Keratinocyte (primary cell): Measurements from ENCODE around the gene C3orf33. TPM values are rescaled to one million over a fixed set of nuclear protein-coding genes. Genes with fewer than 3 reads are reported as not detected.

Experiments used
- DNase-seq: peaks from one replicate; pipeline ENCODE4 v3.0.0-alpha.2; 2011; ENCODE audit warnings: low read depth, missing footprints, low spot score
- FAIRE-seq: peaks from 2 replicates; lab custom pipeline; 2011; peaks lifted over from hg19 to GRCh38; lab: Jason Lieb, UNC
- H2AFZ ChIP-seq: 2 replicates; pipeline ENCODE4 v1.6.0; 2012; ENCODE audit warnings: low read length, control low read depth, inconsistent platforms; ENCODE audit not compliant: control insufficient read depth
- H3K27ac ChIP-seq: 2 replicates; pipeline ENCODE4 v1.5.1; 2011; ENCODE audit warnings: low read length; ENCODE audit not compliant: control insufficient read depth, insufficient read depth
- H3K27me3 ChIP-seq: 3 replicates; pipeline ENCODE4 v1.6.0; 2011; ENCODE audit warnings: low read length; ENCODE audit not compliant: control insufficient read depth, insufficient read depth; ENCODE audit errors: extremely low read depth
- H3K36me3 ChIP-seq, 2 experiments: 2 replicates in 1 of 2; 3 replicates in 1 of 2; pipeline ENCODE4 v1.5.1; 2011; ENCODE audit warnings: low read length in 2 of 2, mild to moderate bottlenecking in 1 of 2; ENCODE audit not compliant: control insufficient read depth in 2 of 2, insufficient read depth in 2 of 2; ENCODE audit errors: extremely low read depth in 1 of 2
- H3K4me1 ChIP-seq: 3 replicates; pipeline ENCODE4 v1.5.1; 2011; ENCODE audit warnings: low read length; ENCODE audit not compliant: control insufficient read depth, insufficient read depth; ENCODE audit errors: extremely low read depth
- H3K4me2 ChIP-seq: 3 replicates; pipeline ENCODE4 v1.6.0; 2011; ENCODE audit warnings: low read depth, low read length; ENCODE audit not compliant: control insufficient read depth, insufficient read depth; ENCODE audit errors: extremely low read depth
- H3K4me3 ChIP-seq, 3 experiments: fragments of 200-600 bp in 1 of 3; sonication (generic) in 1 of 3; 2 replicates in 2 of 3; 3 replicates in 1 of 3; pipeline ENCODE4 v1.5.1; 2011 to 2016; ENCODE audit warnings: low read length in 3 of 3, mild to moderate bottlenecking in 3 of 3, control low read depth in 2 of 3, inconsistent platforms in 1 of 3, low read depth in 1 of 3, mixed read lengths in 1 of 3, mixed run types in 1 of 3, moderate library complexity in 1 of 3; ENCODE audit not compliant: control insufficient read depth in 2 of 3, insufficient read depth in 2 of 3; ENCODE audit errors: extremely low read depth in 1 of 3
- H3K79me2 ChIP-seq: 2 replicates; pipeline ENCODE4 v1.6.0; 2012; ENCODE audit warnings: low read length; ENCODE audit not compliant: control insufficient read depth, insufficient read depth
- H3K9ac ChIP-seq: 3 replicates; pipeline ENCODE4 v1.6.0; 2011; ENCODE audit warnings: low read length; ENCODE audit not compliant: control insufficient read depth, insufficient read depth; ENCODE audit errors: extremely low read depth
- H3K9me1 ChIP-seq: 3 replicates; pipeline ENCODE4 v1.6.0; 2011; ENCODE audit warnings: low read length; ENCODE audit not compliant: control insufficient read depth, insufficient read depth; ENCODE audit errors: extremely low read depth
- H3K9me3 ChIP-seq: 2 replicates; pipeline ENCODE4 v1.5.1; 2012; ENCODE audit warnings: low read depth, low read length; ENCODE audit not compliant: control insufficient read depth
- H4K20me1 ChIP-seq: 3 replicates; pipeline ENCODE4 v1.6.0; 2011; ENCODE audit warnings: low read length; ENCODE audit not compliant: control insufficient read depth, insufficient read depth; ENCODE audit errors: extremely low read depth
- CTCF ChIP-seq, 3 experiments: IDR thresholded peaks in 1 of 3; conservative IDR thresholded peaks in 1 of 3; optimal IDR thresholded peaks in 1 of 3; 2 replicates in 2 of 3; 3 replicates in 1 of 3; pipeline versions ENCODE3 to v1.5.1; 2011; ENCODE audit warnings: low read length in 3 of 3, mild to moderate bottlenecking in 3 of 3, moderate library complexity in 2 of 3, control low read depth in 1 of 3, inconsistent platforms in 1 of 3; ENCODE audit not compliant: insufficient read depth in 2 of 3; ENCODE audit errors: extremely low read depth in 1 of 3
- EZH2 ChIP-seq: IDR thresholded peaks from one replicate; pipeline ENCODE4 v1.6.1; 2012; ENCODE audit warnings: inconsistent platforms, mild to moderate bottlenecking, low read length, moderate library complexity
- dilution Hi-C: fragments of 300-500 bp; cut with MboI; formaldehyde crosslinking; loops from one replicate; pipeline ENCODE4 v1.7.0; 2020; ENCODE audit warnings: low sequenced_read_pairs; ENCODE audit not compliant: extremely low pct_ligation_motif_present
- polyA plus RNA-seq, 5 experiments: library from polyadenylated mRNA; depleted of rRNA in 3 of 5; stranded (reverse) in 3 of 5; stranded (forward) in 1 of 5; unstranded in 1 of 5; fragments of >200 nt; gene quantifications; 1 replicate in 1 of 5; 2 replicates in 3 of 5; 3 replicates in 1 of 5; pipeline versions ENCODE4 v1.2.1 to v1.2.3, GENCODE V29; 2011 to 2012; ENCODE audit warnings: missing spikeins in 2 of 5, low read depth in 1 of 5, low replicate concordance in 1 of 5

Gene C3orf33
- polyA plus RNA-seq, 1 donor (not counting 4 experiments of a cell fraction or from before 2014, with no cell fraction given) = 2.9 TPM

- peaks cover 5% of the 10 kb centered on the region for H4K20me1 ChIP-seq
- FAIRE-seq = no peak
- H2AFZ ChIP-seq = no peak overlapping the region
- DNase-seq = no peak
- H3K36me3 ChIP-seq = peaks cover 0 to 2% of the 10 kb centered on the region in 2 experiments
- dilution Hi-C loops = no loop called here
- H3K4me3 ChIP-seq = no peak overlapping the region
- H3K9me1 ChIP-seq = no peaks in the 10 kb centered on the region
- H3K27ac ChIP-seq = no peak overlapping the region
- H3K27me3 ChIP-seq = no peaks in the 10 kb centered on the region
- peaks cover 82% of the 10 kb centered on the region for H3K79me2 ChIP-seq
- H3K4me2 ChIP-seq = no peak overlapping the region
- no peak overlapping the region for H3K9ac ChIP-seq
- H3K9me3 ChIP-seq = no peaks in the 10 kb centered on the region
- peaks cover 8% of the 10 kb centered on the region for H3K4me1 ChIP-seq
- no peak for TF ChIP-seq CTCF (optimal IDR thresholded peaks at IDR 0.05 in 1 of 3, IDR thresholded peaks at IDR 0.05 in 1 of 3, conservative IDR thresholded peaks at IDR 0.05 in 1 of 3; ENCODE audit: extremely low read depth in 1 of 3, insufficient read depth in 2 of 3, low read length in 3 of 3)
- no peak for TF ChIP-seq EZH2
Observed at GRCh38 chr3:155847993-155848392, 41.9 kb upstream of the C3orf33 start.

- H3K9me3 ChIP-seq = no peaks in the 10 kb centered on the region
- TF ChIP-seq CTCF (optimal IDR thresholded peaks at IDR 0.05 in 1 of 3, IDR thresholded peaks at IDR 0.05 in 1 of 3, conservative IDR thresholded peaks at IDR 0.05 in 1 of 3; ENCODE audit: extremely low read depth in 1 of 3, insufficient read depth in 2 of 3, low read length in 3 of 3) (no peak), EZH2 (no peak)
- no peak overlapping the region for H3K27ac ChIP-seq
- dilution Hi-C loops = no loop called here
- H3K4me1 ChIP-seq = peaks cover 5% of the 10 kb centered on the region
- FAIRE-seq (no peak), DNase-seq (no peak)
- H3K27me3 ChIP-seq = no peaks in the 10 kb centered on the region
- H3K9ac ChIP-seq = no peak overlapping the region
- no peak overlapping the region for H2AFZ ChIP-seq
- no peak overlapping the region for H3K4me2 ChIP-seq
- no peaks in the 10 kb centered on the region for H3K9me1 ChIP-seq
- no peaks in the 10 kb centered on the region for H4K20me1 ChIP-seq
- H3K36me3 ChIP-seq = peaks cover 0 to 2% of the 10 kb centered on the region in 2 experiments
- peaks cover 65% of the 10 kb centered on the region for H3K79me2 ChIP-seq
- no peak overlapping the region for H3K4me3 ChIP-seq
Observed at GRCh38 chr3:155846119-155846518, 40.0 kb upstream of the C3orf33 start.
